HG03439 (cell line): ENCODE results near the gene TMEM232.
"Not testable (repeated sequence)": the region's sequence is repeated elsewhere in the genome, so short reads cannot be mapped to it uniquely, and the experiment has no call there.

Experiments used
- ATAC-seq: cut with Tn5 transposase; IDR thresholded peaks from one replicate; pipeline ENCODE4 v1.9.1; 2021; ENCODE audit warnings: mild to moderate bottlenecking, moderate library complexity; ENCODE audit not compliant: unreplicated experiment

Gene TMEM232

DNA sequence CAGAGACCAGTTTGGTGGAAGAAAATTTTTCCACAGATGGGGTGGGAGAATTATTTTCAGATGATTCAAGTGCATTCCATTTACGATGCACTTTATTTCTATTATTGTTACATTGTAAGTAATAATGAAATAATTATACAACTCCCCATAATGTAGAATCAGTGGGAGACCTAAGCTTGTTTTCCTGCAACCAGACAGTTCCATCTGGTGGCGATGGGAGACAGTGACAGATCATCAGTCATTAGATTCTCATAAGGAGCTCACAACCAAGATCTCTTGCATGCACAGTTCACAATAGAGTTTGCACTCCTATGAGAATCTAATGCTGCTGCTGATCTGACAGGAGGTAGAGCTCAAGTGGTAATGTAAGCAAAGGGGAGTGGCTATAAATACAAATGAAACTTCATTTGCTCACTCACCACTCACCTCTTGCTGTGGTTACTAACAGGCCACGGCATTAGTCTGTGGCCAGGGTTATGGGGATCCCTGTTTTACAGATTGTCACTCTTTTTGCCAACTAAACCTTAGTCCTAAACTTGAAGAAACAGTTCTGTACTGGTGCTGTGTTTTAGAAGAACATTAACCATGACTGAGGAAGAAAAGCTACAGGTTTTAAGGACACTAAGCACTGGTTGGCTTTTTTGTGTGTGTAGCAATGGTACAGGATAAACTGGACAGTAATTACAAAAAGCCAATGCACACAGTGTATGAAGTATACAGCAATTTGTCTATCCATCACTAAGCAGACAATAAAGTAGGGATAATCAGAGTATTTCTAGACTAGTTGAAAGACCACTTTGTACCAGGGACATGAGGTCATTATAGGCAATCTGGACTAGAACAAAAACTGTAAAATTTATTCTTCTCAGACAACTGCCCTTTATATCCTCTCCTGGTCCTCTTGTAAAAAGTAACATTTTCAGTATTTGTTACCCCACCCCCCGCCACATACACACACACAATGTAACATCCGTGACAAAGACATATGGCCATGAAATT is 9.9 kb downstream of the TMEM232 start:
- ATAC-seq, result no peak

DNA sequence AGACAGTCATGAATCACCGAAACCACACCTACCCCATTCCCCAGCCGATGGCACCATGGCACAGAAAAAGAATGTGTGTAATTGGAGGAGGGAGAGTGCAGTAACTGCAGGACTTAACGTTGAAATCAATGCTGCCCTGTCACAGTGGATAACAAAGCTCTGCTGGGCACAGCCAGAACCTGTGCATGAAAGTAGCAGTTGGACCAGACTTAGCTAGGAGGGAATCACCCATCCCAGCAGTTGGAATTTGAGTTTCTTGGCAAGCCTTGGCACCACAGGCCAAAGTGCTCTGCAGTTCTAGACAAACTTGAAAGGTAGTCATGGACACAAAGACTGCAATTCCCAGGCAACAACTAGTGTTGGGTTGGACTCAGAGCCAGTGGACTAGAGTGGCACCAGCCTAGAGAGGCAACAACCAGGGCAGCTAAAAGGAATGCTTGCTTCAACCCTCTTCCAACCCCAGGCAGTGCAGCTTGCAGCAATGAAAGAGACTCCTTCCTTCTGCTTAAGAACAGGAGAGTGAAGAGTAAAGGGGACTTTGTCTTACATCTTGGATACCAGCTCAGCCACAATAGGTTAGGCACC is 19.1 kb downstream of the TMEM232 start:
- ATAC-seq, result no peak

- ATAC-seq, result no peak
These were observed 21.1 kb downstream of the TMEM232 start for GRCh38 chr5:110705349-110705748.

- ATAC-seq, result no peak
These were observed 23.0 kb downstream of the TMEM232 start for GRCh38 chr5:110703481-110703880.

DNA sequence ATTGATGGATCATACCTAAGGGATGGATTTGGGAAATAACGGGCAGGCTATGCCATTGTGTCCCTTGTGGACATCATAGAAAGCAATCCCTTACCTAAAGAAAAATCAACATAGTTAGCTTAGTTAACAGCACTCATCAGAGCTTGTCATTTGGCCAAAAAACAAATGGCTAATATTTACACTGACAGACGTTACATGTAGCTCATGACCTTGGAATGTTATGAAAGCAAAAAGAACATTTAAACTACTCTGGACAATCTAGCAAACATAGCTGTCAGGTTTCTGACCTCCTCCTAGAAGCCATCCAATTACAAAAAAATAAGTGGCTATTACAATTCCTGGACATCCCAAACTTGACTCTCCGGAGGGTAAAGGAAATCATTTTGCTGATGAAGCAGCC is 23.8 kb downstream of the TMEM232 start:
- ATAC-seq, result no peak

DNA sequence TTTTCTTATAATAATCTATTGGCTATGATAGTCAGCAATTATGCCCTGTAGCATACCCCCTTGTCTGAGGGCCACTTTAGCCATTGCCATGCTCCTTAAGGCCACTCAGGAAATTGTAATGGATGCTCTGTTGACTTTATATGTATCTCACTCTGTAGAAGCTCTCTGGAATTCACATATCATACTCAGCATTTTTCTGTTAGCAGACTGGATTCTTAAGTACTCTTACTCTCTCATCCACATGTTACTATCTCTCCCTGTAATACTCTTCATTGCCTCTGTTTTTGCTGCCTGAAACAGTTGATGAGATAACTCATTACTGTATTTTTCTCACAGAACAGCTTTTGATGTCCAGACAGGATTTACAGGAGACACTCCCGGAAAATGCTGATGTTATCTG is 24.2 kb downstream of the TMEM232 start:
- ATAC-seq, result no peak

DNA sequence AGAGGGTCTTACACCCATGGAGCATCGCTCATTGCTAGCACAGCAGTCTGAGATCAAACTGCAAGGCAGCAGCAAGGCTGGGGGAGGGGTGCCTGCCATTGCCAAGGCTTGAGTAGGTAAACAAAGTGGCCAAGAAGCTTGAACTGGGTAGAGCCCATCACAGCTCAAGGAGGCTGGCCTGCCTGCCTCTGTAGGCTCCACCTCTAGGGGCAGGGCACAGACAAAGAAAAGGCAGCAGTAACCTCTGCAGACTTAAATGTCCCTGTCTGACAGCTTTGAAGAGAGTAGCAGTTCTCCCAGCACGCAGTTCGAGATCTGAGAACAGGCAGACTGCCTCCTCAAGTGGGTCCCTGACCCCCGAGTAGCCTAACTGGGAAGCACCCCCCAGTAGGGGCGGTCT is 33.8 kb downstream of the TMEM232 start:
- not testable (repeated sequence) for ATAC-seq

GRCh38 chr5:110690587-110690986 is 35.9 kb downstream of the TMEM232 start:
- not testable (repeated sequence) for ATAC-seq

DNA sequence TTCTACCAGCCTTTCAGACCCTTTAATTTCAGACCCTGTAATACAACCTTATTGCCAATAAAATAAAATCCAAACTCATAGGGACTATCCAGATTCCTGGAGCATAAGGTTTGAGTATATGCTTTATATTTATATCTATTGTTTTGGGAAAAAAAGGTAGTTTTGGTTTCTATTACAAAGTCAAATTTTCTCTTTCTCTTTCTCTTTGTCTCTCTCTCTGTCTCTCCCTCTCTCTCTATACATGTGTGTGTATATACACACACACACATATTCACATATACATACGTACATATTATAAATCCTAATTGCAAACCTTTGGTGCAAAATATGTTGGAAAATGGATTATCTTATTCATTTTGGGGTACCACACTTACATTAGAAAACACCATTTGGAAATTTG is 39.0 kb downstream of the TMEM232 start:
- ATAC-seq, result peak; percentile 81

DNA sequence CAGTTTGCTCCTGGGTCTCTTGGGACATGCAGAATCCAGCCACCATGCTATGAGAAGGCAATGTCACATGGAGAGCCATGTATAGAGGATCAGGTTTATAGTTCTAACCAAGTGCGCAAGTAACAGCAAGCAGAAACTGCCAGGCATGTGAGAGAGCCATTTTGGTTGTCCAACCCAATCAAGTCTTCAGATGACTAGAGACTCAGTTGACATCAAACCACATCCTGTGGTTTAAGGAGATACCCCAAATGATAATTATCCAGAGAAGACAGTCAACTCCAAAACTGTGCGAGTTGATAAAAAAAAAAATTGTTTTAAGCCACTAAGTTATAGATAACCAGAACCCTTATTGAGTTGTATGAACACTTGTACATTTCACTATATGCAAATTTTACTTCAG is 40.2 kb downstream of the TMEM232 start:
- no peak for ATAC-seq

DNA sequence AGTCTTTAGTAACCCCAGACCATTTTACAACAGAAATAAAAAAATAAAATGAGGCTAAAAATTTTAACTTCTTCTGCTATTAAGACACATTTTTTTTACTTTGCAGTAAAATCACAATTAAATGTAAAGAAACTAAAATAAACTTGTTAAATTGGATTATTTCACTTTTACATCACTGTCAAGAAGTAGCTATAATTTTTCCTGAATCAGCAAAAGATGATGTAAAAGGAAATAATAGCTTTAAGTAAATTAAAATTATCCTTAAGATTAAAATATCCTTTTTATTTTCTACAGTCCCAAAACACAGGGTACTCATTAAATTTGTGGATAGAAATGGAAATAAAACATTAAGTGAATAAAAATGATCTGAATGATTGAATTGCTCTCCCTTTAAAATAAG is 44.5 kb downstream of the TMEM232 start:
- ATAC-seq, result no peak

DNA sequence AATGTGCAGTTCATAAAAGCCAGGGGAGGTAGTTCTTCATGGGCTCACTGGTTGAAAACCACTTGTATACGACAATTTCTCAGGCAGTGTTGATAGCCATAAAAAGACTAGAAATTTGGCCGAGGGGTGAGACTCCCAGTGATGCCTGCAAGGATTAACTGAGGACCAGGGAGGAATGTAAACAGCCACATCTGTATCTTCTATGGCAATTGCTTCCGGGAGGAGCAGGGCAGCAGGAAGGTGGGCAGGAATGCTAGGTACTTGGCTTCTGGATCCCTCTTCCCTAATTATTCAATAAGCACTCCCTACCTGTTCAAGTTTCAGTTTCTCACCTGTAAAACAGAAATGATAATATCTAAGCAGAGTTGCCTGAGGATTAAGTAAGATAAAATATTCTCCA is 45.4 kb downstream of the TMEM232 start:
- ATAC-seq, result no peak

- not testable (repeated sequence) for ATAC-seq
These were observed 49.9 kb downstream of the TMEM232 start for GRCh38 chr5:110676554-110676953.

GRCh38 chr5:110665184-110665726 is 61.2 kb downstream of the TMEM232 start:
- ATAC-seq, result no peak

- no peak for ATAC-seq
These were observed 62.9 kb downstream of the TMEM232 start for GRCh38 chr5:110663525-110663924.

- no peak for ATAC-seq
These were observed 68.5 kb downstream of the TMEM232 start for GRCh38 chr5:110658006-110658405.

GRCh38 chr5:110653231-110653970 is 73.1 kb downstream of the TMEM232 start:
- ATAC-seq, result no peak

DNA sequence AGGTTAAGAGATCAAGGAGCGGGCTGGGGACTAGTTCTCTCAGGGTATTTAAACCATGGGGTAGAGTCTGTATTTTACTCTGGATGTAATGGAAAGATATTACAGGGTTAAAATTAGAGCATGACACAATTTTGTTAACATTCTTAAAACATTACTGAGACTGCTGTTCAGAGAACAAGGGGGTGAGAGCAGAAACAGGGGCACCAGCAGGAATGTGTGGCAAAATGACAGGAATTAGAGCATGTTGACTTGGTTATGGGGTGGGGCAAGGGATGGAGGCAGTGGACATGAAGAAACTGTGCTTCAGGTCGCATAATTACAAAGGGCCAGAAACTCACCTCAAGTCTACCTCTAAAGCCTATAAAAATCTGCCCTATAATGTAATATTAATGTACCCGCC is 75.0 kb downstream of the TMEM232 start:
- ATAC-seq, result no peak

DNA sequence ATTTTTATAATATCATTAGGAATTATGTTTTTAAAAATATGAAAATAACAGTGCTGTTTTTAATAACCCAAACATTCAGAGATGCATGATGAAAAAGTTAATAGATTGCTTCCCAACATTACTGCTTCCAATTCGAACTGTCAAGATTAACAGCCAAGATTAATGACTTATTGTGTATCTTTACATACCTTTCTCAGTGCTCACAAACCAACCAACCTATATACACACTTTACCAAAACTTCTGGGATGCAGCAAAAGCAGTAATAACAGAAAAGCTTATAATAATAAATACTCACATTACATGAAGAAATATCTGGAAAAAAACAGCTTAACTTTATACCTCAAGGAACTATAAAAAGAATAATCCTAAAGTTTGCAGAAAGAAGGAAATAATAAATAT is 82.1 kb downstream of the TMEM232 start:
- ATAC-seq, result no peak

DNA sequence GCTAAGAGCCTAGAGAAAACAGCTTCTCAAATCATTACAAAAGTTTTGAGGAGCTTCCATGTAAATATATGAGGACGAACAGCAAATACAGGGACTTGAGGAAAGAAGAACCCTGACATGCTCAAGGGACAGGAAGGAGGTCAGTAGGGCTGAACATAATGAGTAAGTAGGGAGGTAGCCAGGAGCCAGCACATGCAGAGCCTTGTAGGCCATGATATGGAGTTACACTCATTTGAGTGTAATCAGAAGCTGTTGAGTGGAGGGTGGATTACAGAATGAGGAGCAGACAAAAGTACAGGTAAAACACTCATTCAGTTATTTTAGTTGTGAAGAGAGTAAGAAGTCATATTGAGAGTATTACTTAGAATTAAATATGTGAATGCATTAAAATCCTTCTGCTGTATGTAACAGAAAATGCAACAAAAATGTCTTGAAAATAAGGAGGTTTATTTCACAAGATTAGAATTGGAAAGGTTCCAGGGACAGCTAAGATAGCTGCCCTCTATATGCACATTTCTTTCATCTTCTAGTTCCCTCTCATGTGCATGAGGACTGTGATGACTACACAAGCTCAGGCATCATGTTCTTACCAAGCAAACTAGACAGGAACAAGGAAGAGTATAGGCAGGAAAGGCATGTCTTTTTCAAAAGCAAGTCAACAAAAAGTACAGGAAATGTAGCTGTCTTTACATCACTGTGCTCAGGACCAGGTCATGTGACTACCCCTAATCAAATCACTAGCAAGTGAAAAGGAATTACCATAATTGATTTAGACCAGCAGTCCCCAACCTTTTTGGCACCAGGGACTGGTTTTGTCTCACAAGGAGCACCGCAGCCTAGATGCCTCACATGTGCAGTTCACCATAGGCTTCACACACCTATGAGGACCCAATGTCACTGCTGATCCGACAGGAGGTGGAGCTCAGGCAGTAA is 87.2 kb downstream of the TMEM232 start:
- no peak for ATAC-seq
